CD4-positive, alpha-beta T cell treated with Interleukin-17A for 1 hour (primary cell): ENCODE results near the gene SPRED3.
"Not testable (repeated sequence)": the region's sequence is repeated elsewhere in the genome, so short reads cannot be mapped to it uniquely, and the experiment has no call there.

Experiments used
- DNase-seq: peaks from one replicate; pipeline ENCODE4 v3.0.0-alpha.2; 2020

The SPRED3 gene

DNA sequence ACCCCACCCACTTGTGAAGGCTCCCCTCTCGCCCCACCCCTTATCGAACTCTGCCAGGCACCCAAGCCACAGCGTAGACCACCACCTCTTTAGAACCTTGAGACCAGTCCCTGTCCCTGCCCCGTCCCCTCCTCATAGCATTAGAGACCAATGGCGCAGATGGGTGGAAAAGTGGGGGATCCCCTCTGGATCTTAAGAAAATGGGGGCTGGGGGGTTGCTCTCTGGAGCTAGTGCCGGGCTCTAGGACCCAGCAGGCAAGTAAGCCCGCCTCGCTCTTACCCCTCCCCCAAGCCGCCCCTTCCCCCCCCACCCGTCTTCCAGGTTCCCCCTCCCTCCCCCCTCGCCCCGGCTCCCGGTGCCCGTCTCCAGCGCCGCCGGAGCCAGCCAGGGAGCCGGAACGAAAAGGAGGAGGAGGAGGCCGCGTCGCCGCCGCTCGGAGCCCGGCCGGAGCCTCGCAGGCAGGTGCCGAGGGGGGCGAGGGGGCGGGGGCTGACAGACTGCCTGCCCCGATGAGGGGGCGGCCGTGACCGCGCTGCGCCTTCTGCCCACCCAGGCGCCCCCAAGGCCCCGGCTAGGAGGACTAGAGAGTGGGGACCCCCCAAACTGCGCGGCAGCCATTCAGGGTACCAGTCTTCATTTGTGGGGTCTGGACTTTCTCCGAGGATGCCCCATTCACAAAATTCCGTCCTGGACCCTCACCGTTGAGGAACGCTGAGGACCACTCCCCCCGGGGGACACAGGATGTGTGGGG, at the start of gene SPRED3:
TSS of gene SPRED3 (plus strand) at position 349 of the 752 bp plus-strand sequence. CDS start 1,606 bp downstream, outside the sequence.
- DNase-seq: no peak

GRCh38 chr19:38339011-38339410, 49.5 kb upstream of the SPRED3 start:
- not testable (repeated sequence) for DNase-seq

DNA sequence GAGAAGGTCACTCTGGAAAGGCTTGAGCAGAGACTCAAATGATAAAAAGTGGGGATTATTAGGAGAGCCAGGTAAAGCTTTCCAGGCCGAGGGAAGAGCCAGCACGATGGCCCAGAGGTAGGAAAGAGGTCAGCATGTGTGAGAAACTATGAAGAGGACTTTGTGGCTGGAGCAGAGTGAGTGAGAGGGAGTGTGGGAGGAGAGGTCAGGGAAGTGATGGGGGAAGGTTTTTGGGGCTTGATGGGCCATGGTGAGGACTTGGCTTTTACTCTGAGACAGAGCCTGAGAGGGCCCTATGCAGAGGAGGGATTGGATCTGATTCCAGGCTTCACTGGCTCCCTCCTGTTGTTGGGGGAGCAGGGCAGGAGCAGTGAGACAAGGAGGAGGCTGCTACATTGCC, 47.6 kb upstream of the SPRED3 start:
- DNase-seq: no peak

- DNase-seq: no peak
These were observed 41.7 kb upstream of the SPRED3 start for GRCh38 chr19:38346837-38347236.

DNA sequence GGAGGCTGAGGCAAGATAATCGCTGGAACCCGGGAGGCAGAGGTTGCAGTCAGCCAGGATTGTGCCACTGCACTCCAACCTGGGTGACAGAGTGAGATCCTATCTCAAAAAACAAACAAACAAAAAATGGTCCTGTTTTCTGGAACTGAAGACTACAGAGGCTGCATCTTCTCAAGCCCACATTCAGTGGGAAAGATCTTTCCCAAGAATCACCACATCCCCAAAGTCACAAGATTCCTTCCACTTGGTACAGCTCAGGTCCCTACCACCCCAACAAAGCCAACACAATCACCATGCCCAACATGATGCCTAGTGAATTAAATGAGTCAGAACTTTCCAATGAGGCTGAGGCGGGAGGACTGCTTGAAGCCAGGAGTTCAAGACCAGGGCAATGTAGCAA, 37.6 kb upstream of the SPRED3 start:
- DNase-seq: no peak

- no peak for DNase-seq
These were observed 36.6 kb upstream of the SPRED3 start for GRCh38 chr19:38351865-38352395.

DNA sequence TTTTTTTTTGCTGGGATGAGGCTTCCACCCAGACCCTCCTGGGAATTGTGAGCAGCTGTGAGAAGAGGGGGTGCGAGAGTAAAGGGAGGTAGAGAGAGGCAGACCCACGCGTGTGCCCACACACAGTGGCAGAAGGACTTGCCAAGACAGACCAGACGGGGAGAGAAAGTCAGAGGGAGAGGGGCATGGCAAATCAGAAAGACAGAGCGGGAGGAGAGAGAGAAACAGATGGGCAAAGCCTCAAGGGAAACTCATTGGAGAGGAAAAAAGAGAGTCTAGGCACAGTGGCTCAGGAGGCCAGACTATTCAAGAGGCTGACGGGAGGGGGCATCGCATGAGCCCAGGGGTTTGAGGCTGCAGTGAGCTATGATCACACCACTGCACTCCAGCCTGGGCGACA, 35.9 kb upstream of the SPRED3 start:
- DNase-seq: no peak

- DNase-seq: no peak
These were observed 32.5 kb upstream of the SPRED3 start for GRCh38 chr19:38355728-38356725.

- DNase-seq: no peak
These were observed 30.4 kb upstream of the SPRED3 start for GRCh38 chr19:38358071-38358470.

DNA sequence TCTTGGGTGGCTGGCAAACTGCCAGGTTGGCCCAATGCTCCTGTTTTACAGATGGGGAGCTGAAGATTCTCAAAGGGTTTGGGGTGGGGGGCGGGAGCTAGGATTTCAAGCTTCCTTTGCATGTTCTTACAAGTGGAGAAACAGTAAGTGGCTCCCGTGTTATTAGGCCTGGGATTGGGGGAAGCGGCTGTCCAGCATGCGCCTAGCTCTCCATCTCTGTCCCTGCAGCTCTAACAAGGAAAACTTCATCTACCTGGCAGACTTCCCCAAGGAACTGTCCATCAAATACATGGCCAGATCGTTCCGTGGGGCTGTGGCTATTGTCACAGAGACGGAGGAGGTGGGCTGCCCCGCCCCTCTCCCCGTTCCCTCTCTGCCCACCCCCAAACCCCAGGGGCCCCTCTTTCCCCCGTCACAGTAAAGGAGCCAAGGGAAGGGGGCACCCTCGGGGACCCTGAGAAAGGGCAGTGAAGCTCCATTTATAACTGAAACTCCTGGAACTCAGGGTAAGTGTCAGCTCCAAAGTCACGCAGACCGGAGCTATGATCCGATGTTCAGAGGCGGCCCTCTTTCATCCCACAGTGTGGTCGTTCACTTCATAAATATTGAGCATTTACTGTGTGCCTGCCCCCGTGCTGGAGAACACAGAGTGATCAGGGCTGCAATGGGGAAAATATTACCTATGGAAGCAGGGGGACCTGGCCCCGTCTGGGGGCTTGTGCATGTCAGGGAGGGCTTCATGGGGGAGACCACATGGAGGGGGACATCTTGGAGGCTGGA, 29.1 kb upstream of the SPRED3 start:
- no peak for DNase-seq

DNA sequence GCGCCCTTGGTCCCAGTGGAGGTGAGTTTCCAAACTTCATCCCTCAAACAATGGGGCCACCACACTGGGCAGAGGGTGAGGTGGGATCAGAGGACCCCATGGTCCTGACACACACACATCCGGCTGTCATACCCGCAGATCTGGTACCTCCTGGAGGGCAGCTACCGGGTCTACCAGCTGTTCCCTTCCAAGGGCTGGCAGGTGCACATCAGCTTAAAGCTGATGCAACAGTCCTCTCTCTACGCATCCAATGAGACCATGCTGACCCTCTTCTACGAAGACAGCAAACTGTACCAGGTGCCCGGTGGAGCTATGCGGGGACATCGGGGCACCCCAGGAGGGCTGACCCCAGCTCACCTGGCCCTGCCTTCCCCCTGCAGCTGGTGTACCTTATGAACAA, 28.1 kb upstream of the SPRED3 start:
- DNase-seq: no peak

- no peak for DNase-seq
These were observed 27.5 kb upstream of the SPRED3 start for GRCh38 chr19:38360839-38361631.

DNA sequence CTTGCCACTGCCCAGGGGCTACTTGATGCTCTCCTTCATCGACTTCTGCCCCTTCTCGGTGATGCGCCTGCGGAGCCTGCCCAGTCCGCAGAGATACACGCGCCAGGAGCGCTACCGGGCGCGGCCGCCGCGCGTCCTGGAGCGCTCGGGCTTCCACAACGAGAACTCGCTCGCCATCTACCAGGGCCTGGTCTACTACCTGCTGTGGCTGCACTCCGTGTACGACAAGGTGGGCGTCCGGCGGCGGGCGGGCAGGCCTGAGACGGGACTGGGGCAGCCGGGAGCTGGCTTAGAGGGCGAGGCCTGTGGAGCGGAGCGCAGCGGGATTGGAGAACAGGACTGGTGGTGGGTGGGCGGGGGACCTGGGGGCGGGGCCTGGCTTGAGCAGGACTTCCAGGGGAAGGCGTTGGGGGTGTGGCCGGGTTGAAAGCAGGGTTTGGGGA, 26.8 kb upstream of the SPRED3 start:
- peak; percentile 70 for DNase-seq

DNA sequence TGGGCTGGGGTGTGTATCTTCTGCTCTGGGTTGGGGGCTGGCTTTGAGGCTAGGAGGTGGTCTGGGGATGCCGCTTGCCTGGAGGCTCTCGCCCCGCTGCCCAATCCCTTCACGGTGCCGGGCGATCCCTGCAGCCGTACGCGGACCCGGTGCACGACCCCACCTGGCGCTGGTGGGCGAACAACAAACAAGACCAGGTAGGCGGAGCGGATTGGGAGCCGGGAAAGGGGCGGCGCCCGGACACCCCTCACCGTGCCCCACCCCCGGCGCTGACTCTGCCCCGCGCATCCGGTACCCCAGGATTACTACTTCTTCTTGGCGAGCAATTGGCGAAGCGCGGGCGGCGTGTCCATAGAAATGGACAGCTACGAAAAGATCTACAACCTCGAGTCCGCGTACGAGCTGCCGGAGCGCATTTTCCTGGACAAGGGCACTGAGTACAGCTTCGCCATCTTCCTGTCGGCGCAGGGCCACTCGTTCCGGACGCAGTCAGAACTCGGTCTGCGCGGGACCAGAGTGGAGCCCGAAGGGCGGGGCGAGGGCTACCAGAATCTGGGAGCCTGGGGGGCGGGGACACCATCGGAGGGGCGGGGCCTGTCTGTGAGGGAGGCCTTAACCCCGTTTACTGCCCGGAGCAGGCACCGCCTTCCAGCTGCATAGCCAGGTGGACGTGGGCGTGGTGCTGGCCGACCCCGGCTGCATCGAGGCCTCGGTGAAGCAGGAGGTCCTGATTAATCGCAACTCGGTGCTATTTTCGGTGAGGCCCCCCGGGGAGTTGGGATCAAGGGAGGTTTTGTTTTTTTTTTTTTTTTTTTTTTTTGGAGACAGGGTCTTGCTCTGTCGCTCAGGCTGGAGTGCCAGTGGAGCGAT, 26.2 kb upstream of the SPRED3 start:
- DNase-seq: peak; percentile 80

- DNase-seq: not testable (repeated sequence)
These were observed 25.4 kb upstream of the SPRED3 start for GRCh38 chr19:38362946-38363688.

DNA sequence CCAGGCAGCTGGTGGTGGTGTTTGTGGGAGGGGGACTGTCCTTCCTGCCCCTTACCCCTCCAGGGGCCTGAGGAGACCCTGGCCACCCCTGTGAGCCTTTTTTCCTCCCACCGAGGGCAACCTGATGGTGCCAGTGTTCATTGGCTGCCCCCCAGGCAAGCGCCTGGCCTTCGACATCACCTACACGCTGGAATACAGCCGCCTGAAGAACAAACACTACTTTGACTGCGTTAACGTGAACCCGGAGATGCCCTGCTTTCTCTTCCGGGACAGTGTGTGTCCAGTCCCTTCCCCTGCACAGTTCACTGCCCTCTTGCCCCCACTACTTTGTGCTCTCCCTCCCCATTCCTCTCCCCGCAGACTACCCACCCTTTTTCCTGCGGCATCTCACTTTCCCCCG, 21.5 kb upstream of the SPRED3 start:
- no peak for DNase-seq

DNA sequence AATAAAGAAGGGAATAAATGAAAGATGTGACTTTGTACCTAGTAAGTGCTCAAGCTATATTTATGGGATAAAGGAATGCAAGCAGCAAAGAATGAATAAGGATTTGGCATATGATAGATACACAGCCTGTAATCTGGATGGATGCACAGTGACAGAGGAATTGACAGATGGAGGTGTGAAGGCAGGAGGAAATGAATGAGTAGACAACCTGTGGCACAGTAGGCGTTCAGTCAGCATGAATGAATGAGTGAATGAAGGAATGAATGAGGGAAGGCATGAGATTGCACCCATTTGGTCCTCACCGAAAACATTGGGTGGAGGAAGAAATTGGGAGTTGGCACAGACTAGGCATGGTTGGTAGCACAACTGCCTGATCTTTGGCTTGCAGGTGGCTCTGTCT, 18.9 kb upstream of the SPRED3 start:
- no peak for DNase-seq

DNA sequence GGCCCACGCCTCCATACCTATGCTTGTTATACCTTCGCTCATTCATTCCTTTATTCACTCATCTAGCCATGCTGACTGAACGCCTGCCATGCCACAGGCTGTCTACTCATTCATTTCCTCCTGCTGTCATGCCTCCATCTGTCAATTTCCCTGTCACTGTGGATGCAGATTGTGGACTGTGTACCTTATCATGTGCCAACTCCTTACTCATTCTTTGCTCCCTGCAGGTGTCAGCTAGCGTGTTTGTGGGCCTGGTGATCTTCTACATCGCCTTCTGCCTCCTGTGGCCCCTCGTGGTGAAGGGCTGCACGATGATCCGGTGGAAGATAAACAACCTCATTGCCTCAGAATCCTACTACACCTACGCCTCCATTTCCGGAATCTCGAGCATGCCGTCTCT, 18.2 kb upstream of the SPRED3 start:
- no peak for DNase-seq

DNA sequence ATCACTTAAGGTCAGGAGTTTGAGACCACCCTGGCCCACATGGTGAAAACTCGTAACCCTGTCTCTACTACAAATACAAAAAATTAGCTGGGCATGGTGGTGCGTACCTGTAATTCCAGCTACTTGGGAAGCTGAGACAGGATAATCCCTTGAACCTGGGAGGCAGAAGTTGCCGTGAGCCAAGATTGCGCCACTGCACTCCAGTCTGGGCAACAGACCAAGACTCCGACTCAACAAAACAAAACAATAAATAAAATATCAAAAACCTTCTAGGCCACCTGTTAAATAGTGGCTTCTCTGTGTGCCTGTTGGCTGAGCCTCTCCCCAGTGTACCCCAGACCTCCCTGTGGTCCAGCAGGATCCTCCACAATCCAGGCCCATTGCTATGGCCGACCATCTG, 17.4 kb upstream of the SPRED3 start:
- DNase-seq: no peak

- DNase-seq: no peak
These were observed 14.6 kb upstream of the SPRED3 start for GRCh38 chr19:38373907-38374331.
